Lower leg skin (tissue), 4 donors: ENCODE measurements around the gene NCS1. TPM values are rescaled to one million over a fixed set of nuclear protein-coding genes. Genes with fewer than 3 reads are reported as not detected.
A peak's percentile ranks its signal among the peaks of the same experiment; 100 is the strongest.

ENCODE experiments used
- DNase-seq, 2 donors: peaks; one replicate each; pipeline ENCODE4 v3.0.0-alpha.2; 2019; ENCODE audit warnings: low spot score in 2 of 2
- H3K4me3 ChIP-seq: fragments of 200-600 bp; sonication (generic); 2 replicates; pipeline ENCODE4 v1.5.1; 2017; ENCODE audit warnings: mild to moderate bottlenecking, low read depth; ENCODE audit not compliant: poor library complexity, severe bottlenecking
- POLR2A ChIP-seq, 2 donors: fragments of 450-650 bp; IDR thresholded peaks; one replicate each; pipeline ENCODE4 v1.6.1; 2016 to 2017; ENCODE audit warnings: antibody characterized with exemption in 2 of 2, mild to moderate bottlenecking in 1 of 2, moderate library complexity in 1 of 2
- WGBS, 2 donors: methylation state at CpG; one replicate each; pipeline ENCODE4 v1.1.5; 2018; 5-methylcytosine and 5-hydroxymethylcytosine counted together
- intact Hi-C: fragments of 100-400 bp; cut with DNase I; formaldehyde crosslinking; loops from one replicate; pipeline ENCODE4 v1.15.0; 2023; ENCODE audit warnings: low total_unique reads
- total RNA-seq, 4 donors: library from RNA; depleted of rRNA; stranded (reverse); fragments of >200 nt; gene quantifications; one replicate each; pipeline ENCODE4 v1.1.0, GENCODE V29; 2016
- TF ChIP-seq, protein P1 (sequence below), 3 donors: fragments of 450-650 bp; IDR thresholded peaks; one replicate each; pipeline ENCODE4 v1.5.1; 2016; ENCODE audit warnings: antibody characterized with exemption in 3 of 3, mild to moderate bottlenecking in 3 of 3, moderate library complexity in 2 of 3

Gene NCS1
- total RNA-seq, 4 donors from 2014 or later: 14.4 to 25.2 (median 20.7) TPM

GRCh38 chr9:130211548-130212226 lies 39.5 kb downstream of the NCS1 start:
- WGBS, 2 donors: 69 to 84% methylated on average over 17 to 20 of the region's 20 CpGs

DNA sequence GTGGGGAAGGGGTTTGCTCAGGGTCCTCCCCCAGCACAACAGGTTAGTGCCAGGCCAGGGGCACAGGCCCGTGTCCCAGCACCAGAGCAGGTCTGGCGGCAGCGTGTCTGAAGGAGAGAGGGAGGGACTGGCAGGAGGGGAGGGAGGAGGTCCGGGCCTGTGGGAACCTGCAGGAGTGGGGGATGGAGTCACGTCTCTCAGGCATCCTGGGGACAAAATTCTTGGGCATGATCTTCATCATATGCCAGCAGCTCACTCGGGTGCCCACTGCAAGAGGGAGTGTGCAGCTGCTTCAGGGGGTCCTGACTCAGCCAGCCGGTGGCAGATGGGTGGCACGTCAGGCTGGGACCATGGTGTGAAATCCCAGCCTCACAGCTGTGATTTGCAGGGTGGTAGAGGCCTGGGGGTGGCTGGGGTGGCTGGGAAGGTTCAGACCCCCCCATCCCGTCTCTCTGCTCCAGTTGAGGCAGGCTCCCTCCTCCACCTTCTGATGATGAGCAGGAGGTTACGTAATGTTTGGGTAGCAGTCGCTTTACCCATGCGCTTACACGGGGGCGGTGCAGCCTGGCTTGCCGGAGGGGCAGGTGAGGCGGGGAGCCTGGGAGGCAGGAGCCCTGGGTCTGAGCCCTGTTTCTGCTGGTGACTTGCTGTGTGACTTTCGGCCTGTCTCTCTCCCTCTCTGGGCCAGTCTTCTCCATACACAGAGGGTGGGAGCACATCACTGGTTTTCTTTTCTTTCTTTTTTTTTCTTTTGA lies 40.5 kb downstream of the NCS1 start:
- DNase-seq: peak in 1 of 2 donors; percentile 46
- no peak overlapping the region for H3K4me3 ChIP-seq
- no peak for TF ChIP-seq POLR2A (IDR thresholded peaks at IDR 0.05)
- TF ChIP-seq, protein P1, sequence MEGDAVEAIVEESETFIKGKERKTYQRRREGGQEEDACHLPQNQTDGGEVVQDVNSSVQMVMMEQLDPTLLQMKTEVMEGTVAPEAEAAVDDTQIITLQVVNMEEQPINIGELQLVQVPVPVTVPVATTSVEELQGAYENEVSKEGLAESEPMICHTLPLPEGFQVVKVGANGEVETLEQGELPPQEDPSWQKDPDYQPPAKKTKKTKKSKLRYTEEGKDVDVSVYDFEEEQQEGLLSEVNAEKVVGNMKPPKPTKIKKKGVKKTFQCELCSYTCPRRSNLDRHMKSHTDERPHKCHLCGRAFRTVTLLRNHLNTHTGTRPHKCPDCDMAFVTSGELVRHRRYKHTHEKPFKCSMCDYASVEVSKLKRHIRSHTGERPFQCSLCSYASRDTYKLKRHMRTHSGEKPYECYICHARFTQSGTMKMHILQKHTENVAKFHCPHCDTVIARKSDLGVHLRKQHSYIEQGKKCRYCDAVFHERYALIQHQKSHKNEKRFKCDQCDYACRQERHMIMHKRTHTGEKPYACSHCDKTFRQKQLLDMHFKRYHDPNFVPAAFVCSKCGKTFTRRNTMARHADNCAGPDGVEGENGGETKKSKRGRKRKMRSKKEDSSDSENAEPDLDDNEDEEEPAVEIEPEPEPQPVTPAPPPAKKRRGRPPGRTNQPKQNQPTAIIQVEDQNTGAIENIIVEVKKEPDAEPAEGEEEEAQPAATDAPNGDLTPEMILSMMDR (IDR thresholded peaks at IDR 0.05): no peak
- intact Hi-C loops: no loop called here
- 53 to 56% methylated on average over 13 to 17 of the region's 17 CpGs for WGBS, 2 donors

More at GRCh38 chr9:130211548-130212226, 39.5 kb downstream of the NCS1 start:
- TF ChIP-seq, protein P1 (IDR thresholded peaks at IDR 0.05): no peak
- intact Hi-C loops: no loop called here
- DNase-seq: no peak
- no peak overlapping the region for H3K4me3 ChIP-seq

- intact Hi-C loops: no loop called here
- 53 to 57% methylated on average over 18 to 19 of the region's 19 CpGs for WGBS, 2 donors
Measured at GRCh38 chr9:130213911-130214761, 41.9 kb downstream of the NCS1 start.

GRCh38 chr9:130214776-130215340 lies 42.7 kb downstream of the NCS1 start:
- no peak overlapping the region for H3K4me3 ChIP-seq
- TF ChIP-seq, protein P1 (IDR thresholded peaks at IDR 0.05): no peak
- TF ChIP-seq POLR2A (IDR thresholded peaks at IDR 0.05): no peak
- DNase-seq: no peak
- WGBS, 2 donors: 54 to 60% methylated on average over 3 of the region's 3 CpGs
- intact Hi-C loops: no loop called here

More at GRCh38 chr9:130213911-130214761, 41.9 kb downstream of the NCS1 start:
- TF ChIP-seq, protein P1 (IDR thresholded peaks at IDR 0.05): no peak
- no peak for TF ChIP-seq POLR2A (IDR thresholded peaks at IDR 0.05)
- H3K4me3 ChIP-seq: no peak overlapping the region
- DNase-seq: peak in 1 of 2 donors; percentile 36

DNA sequence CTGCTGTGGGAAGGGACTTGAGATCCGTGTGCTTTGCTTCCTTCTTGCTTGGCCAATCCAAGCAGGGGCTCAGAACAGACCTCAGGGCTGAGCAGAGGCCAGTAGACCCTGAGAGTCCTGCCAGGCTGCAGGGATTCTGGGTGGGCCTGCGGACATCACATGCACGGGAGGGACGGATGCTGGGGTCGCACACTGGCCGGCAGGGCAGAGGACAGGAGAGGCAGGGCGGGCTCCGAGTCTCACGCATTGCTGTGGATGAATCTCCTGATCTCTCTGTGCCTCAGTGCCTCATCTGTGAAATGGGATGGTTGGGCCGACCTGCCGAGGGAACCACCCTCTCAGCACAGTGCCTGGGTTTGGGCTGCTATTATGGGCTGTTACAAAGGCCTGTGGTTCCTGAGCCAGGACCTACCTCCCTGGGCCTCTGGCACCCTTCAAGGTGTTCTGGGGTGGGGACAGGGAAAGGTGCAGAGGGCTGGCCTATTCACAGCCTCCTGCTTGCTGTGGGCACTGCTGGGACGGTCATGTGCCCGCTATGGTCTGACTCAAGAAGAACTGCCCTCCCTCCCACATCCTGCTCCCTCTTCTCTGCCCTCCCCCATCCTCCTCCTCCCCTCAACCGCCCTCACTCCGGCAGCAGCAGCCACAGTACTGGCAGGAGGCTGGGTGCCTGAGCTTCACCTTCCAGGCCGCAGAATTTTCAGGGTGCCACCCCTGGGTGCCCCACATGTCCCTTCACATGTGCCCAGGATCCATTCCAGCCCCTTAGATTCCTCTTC lies 43.3 kb downstream of the NCS1 start:
- DNase-seq: no peak
- intact Hi-C loops: no loop called here
- TF ChIP-seq POLR2A (IDR thresholded peaks at IDR 0.05): no peak
- TF ChIP-seq, protein P1 (IDR thresholded peaks at IDR 0.05): no peak
- WGBS, 2 donors: 75 to 79% methylated on average over 9 to 15 of the region's 16 CpGs
- H3K4me3 ChIP-seq: no peak overlapping the region
